ENCODE results near the gene FBXW2.

GRCh38 chr9:120737416-120738165 is 55.6 kb downstream of the FBXW2 start:
- TF ChIP-seq, protein P1, sequence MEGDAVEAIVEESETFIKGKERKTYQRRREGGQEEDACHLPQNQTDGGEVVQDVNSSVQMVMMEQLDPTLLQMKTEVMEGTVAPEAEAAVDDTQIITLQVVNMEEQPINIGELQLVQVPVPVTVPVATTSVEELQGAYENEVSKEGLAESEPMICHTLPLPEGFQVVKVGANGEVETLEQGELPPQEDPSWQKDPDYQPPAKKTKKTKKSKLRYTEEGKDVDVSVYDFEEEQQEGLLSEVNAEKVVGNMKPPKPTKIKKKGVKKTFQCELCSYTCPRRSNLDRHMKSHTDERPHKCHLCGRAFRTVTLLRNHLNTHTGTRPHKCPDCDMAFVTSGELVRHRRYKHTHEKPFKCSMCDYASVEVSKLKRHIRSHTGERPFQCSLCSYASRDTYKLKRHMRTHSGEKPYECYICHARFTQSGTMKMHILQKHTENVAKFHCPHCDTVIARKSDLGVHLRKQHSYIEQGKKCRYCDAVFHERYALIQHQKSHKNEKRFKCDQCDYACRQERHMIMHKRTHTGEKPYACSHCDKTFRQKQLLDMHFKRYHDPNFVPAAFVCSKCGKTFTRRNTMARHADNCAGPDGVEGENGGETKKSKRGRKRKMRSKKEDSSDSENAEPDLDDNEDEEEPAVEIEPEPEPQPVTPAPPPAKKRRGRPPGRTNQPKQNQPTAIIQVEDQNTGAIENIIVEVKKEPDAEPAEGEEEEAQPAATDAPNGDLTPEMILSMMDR (conservative IDR thresholded peaks at IDR 0.05; ENCODE audit: low read length): no peak
- TF ChIP-seq EZH2phosphoT487 (IDR thresholded peaks at IDR 0.05; ENCODE audit: borderline replicate concordance): no peak

All from Loucy (cell line).